HL-60/S4 treated with retinoic acid at 250 ng/mL for 4 days and 3 days (cell line): ENCODE data around the gene SLC35F3.
"Not testable (repeated sequence)": the region's sequence is repeated elsewhere in the genome, so short reads cannot be mapped to it uniquely, and the experiment has no call there.

ENCODE experiments used
- in situ Hi-C: fragments of 300-500 bp; cut with MboI; formaldehyde crosslinking; loops from 2 replicates; pipeline ENCODE4 v1.7.0; 2022; ENCODE audit warnings: low sequenced_read_pairs

SLC35F3 gene

DNA sequence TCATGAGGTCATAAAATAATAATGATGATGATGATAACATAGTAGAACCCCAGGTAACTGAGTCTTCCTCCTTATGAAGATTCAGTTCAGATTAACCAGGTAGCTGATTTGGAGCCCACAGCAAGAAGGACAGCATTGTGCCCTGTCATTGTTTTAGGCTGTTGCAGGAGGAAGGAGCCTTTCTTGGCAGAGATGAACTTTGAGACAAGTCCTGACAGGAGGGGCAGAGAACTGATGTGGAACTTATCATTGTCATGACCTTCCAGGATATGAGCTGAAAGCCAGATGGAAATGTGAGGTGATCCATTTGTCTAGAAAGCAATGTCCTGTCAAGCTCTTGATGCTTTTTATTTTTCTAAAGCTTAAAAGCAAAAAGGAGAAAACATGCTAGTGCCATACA lies 336.2 kb downstream of the SLC35F3 start:
- in situ Hi-C loops = no loop called here

DNA sequence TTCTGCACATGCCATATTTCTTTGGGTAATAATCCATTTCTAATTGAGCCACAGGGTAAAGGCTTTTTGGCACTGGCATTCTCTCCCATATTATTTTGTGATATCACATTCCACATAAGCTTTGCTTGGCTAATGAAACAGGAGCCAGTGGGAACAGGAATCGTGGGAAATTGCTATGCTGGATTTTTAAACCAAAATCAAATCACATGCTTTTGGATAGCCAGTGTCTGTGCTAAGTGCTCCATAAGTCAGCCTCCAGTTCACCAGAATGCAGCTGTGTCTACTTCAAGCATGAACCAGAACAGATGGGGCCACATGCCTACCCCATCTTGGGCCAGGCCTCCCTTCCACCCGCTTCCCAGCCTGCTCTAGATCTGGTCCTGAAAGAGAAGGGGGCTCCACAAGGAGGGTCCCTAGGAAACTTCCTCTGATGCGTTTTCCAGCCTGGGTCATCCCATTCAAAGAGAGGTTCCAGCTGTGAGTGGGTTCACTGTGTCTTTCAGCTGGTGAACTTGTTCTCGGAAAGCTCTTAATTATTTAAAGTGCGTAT lies 337.5 kb downstream of the SLC35F3 start:
- in situ Hi-C loops = no loop called here

DNA sequence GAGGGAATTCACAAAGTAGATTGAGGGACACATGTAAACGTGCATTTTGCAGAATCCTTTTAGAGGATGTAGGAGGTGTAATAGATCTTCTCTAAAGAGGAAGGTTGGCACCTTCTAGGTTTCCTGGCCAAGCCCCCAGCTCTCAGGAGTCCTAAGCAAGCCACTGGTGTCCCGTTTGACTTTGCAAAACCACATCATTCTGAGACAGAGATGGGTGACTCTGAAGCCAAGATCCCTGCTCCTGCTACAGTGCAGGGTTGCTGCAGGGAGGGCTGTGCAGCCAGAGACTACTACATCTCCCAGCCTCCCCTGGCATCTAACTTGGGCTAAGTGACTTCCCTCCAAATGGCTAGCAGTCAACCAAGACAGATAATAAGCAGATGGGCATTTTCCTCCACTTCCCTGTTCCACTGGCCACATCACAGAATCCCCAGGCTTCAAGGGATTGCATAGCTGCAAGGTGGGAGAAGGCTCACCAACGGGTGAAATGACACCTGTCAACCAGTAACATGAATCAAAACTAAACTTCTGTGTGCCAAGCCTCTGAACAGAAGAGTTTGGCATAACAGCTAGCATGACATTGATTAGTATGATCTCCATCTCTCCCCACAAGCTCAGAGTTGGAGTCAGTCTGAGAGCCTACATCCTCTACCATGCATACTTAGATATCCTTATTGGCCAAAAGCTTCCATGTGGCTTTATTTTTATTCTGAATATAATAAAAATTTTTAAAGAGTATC lies 339.2 kb downstream of the SLC35F3 start:
- in situ Hi-C loops = no loop called here

DNA sequence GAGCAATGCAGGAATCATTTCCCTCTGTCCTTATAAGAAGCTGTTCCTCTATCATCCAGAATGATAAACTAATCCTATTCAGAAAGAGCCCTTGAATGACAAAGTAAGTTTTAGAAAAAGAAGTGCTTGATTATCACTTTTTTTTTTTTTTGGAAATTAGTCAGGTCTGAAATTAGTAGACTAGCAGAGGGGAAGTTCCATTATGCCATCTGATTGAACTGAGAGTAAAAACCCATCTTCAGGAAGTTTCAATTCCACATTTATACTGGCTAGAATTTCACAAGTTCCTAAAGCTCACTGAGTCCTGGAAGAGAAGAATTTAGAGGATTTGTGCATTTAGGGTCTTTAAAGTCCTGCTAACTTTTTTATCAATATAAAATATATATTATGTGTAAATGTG lies 340.0 kb downstream of the SLC35F3 start:
- in situ Hi-C loops = no loop called here

DNA sequence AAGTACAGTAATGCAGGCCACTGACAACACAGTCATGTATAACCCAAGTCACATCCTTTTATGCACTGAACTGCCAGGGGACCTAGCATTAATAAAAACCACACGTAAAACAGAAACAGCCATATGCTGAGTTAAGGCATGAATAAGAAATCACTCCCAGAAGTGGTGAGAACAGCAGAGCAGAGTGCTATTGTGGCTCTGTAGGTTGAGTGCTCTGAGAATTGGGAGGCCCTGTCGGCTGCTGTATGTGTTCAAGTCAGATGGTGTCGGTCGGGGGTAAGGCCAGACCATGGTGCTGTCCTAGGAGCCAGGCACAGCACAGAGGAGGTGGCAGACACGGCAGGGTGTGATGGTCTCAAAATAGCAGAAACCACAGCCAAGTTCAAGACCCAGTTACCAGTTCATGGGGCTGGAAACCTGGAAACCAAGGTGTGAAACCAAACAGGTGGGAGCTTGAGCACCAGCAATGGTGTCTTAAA lies 342.2 kb downstream of the SLC35F3 start:
- in situ Hi-C loops = no loop called here

DNA sequence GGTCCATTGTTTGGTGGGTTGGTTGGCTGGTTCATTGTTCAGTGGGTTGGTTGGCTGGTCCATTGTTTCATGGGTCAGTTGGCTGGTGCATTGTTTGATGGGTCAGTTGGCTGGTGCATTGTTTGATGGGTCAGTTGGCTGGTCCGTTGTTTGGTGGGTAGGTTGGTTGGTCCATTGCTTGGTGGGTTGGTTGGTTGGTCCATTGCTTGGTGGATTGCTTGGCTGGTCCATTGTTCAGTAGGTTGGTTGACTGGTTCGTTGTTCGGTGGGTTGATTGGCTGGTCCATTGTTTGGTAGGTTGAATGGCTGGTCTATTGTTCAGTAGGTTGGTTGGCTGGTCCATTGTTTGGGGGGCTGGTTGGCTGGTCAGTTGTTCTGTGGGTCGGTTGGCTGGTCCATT lies 343.3 kb downstream of the SLC35F3 start:
- in situ Hi-C loops = not testable (repeated sequence)

DNA sequence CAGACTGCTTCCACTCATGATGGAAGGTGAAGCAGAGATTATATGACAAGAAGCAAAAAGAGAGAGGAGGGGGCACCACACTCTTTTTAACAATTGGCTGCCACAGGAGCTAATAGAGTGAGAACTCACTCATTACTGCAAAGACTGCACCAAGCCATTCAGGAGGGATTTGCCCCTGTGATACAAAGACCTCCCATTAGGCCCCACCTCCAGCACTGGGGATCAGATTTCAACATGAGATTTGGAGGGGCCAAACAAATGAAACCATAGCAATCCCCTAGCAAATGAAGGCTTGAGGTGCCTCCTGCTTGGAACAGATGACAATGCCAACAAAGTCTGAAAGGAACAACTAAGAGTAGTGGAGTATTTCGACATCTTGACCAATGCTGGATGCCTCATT lies 346.3 kb downstream of the SLC35F3 start:
- in situ Hi-C loops = no loop called here

DNA sequence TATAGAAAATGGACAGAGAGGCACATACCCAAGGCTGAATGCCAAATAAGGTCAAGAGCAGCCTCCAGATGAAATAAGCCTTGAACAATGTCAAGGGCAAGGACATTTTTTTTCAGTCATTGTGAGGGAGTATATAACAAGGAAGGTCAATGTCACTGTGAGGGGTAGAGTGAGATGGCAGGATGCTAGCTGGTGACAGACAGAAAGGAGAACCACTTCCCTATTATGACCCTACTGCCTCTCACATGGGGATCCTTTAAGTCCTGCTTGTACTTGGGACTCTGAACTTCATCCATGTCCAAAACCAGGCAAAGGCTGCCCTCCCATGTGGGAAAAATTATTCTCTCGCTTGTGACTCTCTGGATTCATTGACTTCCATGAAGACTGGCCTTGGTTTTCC lies 349.3 kb downstream of the SLC35F3 start:
- in situ Hi-C loops = no loop called here

DNA sequence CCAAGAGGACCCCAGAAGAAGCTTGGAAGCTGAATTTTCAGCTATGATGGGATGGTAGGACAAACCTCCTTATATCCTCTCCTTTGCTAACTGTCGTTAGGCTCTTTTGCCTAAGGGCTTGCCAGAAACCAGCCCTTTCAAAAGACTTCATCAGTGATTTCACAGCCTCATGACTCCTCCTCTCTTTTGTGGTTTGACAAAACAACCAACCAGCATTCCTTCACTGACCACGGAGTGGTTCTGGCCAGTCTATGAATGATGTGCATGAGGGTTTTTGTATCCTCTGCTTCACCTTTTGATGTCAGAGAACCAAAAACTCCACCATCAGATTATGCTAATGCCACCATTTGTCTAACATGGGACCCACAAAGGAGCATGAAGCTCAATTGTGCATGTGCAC lies 351.9 kb downstream of the SLC35F3 start:
- in situ Hi-C loops = no loop called here

DNA sequence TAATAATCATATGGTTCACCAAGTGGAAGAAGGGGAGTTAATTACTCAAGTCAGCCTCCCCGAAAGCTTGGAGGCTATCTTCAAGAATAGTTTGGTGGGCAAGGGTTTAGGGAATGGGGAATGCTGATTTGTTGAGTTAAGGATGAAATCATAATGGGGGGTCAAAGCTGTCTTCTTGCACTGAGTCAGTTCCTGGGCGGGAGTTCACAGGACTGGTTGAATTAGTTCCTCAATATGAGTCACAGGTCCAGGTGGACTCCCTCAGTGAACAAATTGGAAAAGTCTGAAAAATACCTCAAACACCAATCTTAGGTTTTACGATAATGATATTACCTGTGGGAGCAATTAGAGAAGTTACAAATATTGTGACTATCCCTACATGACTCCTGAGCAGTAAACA lies 353.6 kb downstream of the SLC35F3 start:
- in situ Hi-C loops = no loop called here

DNA sequence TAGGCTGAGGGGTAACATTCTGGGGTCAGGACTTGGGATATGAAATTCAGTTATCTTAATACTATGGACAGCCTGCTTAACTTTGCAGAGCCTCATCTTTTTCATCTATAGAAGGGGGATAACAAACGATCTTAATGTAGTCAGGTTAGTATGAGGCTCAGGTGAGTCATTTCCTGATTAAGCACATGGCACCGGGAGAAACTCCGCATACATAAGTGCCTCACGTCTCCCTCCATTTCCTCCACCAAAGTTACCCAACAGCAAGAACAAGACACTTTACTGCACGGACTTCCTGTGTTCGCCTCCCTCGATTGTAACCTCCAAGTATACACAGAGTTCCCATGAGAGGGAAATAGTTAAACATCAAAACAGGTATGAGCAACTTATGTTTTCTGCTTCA lies 356.1 kb downstream of the SLC35F3 start:
- in situ Hi-C loops = no loop called here

DNA sequence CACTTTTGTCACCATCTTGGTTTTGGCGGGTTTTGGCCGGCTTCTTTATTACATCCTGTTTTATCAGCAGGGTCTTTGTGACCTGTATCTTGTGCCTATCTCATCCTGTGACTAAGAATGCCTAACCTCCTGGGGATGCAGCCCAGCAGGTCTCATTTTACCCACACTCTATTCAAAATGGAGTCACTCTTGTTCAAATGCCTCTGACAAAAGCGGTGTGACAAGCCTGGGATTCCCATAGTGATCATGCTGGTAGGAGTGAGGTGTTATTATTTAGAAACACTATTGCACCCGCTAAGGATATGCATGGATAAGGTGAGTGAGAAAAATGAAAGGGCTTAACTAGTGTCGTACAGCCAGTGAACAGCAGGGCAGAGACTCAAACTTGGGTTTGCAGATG lies 357.1 kb downstream of the SLC35F3 start:
- in situ Hi-C loops = no loop called here

DNA sequence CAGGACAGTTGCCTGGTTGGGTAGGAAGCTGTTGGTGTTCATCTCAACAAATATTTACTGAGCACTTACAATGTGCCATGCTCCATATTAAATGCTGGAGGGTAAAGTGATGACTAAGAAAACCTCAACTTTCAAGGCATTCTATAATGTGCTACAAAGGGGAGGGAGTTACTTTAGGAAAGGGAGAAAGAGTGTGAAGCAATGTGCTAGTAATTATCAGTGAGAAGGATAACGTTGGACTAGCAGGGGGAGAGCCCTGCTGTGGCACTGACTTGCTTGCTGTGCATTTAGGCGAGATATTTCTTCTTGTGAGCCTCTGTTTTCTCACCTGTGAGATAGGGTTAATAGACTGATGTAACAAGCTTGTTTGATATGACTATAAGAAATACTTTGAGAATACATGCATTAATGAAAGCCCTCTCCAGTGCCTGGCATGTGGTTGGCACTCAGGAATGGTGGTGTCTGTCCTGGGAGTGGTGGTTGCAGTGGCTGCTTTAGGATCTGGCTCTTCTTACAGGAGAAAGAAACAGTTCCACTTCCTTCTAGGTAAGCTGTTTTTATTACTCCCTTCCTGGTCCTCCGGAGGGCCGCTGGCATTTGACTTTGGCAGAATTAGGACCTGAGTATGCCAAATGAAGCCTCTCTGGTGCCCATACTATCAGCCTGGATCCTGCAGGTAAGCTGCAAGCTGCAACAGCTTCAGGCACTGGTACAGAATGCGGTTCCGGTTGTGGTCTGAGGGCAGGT lies 357.7 kb downstream of the SLC35F3 start:
- in situ Hi-C loops = no loop called here

DNA sequence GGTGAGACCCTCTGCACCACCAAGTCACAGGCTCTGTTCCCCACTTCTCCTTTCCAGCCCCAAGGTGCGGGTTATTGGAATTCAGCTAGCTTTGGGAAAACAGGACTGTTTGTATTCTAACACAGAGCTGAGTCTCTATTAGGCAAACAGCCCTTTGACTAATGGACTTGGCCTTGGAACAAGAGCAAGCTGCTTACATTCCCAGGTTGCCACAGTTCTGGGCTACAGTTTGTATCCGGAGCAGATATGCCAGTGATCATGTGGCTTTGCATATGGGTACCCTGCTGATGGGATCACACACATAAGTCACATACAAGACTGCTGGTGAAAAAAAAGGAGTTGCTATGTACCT lies 358.3 kb downstream of the SLC35F3 start:
- in situ Hi-C loops = no loop called here

DNA sequence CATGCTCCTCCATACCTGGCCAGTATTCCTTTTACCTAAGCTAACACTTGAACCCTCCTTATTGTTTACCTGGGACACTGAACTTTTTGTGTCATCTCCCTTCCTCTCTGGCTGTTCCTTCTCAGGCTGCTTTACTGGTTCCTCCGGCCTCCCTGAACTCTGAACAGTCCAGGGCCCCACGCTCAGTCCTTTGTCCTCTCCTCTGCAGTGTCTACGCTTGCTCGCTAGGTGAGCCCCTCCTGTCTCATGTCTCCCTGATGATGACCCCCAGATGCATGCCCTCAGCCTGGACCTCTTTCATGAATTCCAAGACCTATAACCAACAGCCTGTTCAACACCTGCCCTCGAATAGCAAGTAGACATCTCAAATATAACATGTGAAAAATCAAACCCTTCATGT lies 360.4 kb downstream of the SLC35F3 start:
- in situ Hi-C loops = no loop called here

DNA sequence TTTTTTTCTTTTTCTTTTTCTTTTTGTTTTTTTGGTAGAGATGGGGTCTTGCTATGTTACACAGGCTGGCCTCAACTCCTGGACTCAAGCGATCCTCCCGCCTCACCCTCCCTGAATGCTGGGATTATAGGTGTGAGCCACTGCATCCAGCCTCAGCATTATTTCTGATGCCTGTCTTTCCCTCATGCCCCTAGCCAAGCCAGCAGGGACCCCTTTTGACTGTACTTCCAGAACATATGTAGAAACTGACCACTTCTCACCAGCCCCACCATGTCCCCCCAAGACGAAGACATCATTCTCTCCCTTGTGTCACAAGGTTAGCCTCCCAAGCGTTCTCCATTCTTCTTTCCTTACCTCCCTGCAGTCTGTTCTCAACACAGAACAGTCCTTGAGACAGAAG lies 360.8 kb downstream of the SLC35F3 start:
- in situ Hi-C loops = no loop called here

DNA sequence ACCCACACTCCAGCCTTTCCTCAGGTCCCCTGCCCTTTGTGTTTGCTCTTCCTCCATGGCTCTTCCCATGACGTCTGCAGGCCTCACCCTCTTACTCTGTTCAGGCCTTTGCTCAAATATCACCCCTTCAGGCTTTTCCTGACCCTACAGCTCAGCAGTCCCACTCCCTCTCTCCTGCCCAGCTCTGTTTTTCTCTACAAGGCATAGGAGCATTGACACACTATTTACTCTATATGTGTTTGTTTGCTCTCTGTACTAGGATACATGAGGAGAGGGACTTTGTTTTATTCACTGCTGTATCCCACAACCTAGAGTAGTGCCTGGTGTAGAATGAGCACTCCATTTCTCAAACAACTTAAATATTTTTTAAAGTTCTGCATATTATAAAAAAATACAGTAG lies 361.4 kb downstream of the SLC35F3 start:
- in situ Hi-C loops = no loop called here

DNA sequence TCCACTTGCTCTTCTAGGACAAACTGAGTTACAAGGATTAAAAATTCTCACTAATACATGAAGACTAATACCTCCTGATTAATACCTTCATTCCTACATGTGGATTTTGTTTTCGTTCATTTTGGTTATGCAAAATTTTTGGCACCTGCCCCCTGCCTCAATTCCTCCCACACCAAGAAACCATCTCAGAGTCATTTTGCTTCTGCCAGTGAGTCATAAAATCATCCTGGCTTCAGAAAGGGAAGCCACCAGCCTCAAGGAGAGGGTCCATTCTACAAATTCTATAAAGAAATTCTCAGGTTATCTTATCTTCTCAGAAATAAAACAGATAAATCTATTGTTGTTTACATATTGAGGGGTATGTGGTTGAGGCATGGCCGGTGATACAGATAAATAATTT lies 365.6 kb downstream of the SLC35F3 start:
- in situ Hi-C loops = no loop called here

DNA sequence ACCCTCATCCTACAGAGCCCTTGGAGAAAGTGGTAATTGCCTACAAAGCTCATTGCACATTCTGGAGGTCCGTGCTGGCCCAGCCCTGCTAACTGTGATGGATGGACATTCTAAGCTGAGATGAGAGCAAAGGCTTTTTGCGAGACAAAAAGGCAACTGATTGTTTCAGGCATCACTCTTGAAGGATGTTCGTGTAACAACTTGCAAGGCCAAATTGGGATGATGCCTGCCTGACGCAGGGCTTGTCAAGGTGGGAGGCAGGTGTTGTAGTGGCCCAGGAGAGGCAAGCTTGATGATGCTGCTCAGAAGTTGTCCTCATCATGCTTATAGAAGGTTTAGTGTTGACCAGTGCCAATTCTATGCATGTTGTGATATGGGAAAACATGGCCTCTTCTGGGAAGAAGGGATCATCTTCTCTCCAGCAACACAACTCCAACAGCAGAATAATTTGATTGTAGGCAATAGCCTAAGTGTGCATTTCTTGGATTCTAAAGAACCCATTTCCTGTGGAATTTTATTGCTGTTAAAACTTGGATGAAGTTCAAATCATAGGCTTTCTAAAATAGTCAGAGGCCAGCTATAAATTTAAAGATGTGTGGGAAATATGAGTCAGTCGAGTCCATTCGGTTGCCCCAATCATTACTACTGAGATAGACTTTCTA lies 366.2 kb downstream of the SLC35F3 start:
- in situ Hi-C loops = no loop called here

DNA sequence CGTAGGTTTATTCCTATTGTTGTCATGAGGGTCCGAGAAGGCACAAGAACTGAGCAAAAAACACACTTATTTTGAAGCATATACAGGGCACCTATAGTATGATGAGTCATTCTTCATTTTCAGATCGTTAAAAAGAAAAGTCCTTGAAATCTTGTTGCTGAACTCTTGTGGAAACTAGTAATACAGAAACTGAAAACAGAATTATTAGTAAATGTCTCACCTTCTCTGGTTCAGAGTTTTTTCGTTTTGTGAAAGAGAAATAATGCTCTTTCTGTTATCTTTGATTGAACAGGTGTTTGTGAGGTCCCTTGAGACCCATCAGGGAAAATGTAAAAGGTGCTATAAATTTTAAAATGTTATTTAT lies 366.7 kb downstream of the SLC35F3 start:
- in situ Hi-C loops = no loop called here

DNA sequence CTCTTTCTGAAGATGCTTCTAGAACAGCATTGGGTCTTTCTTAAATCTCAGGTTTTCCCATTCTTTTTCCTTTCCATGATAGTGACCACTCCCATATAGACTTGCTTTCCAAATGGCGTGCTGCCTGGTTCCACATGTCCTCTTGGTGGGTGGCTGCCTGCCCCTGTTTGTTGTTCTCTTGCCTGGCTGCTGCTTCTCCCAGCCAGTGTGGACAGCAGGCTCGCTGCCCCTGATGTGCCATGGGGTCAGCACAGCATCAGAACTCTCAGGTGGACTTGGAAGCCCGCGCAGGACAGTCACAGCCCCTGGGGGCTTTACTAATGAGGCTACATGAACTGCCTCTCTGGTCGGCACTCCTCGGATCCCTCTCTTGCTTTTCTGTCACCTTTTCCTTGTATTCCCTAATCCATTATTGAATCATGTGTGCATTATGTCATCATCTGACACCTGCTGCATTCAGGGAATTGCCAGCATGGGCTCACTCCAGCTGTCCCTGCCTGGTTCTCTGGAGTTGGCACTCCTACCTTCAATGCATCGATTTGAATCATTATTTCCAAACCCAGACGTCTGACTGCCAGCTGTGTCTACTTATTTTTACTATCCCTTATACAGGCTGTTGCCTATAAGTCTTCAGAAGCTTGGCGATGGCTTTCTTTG lies 368.3 kb downstream of the SLC35F3 start:
- in situ Hi-C loops = no loop called here
